IMR-90 (cell line): ENCODE data around the gene THSD8. TPM values are rescaled to one million over a fixed set of nuclear protein-coding genes. Genes with fewer than 3 reads are reported as not detected.

Source experiments
- ATAC-seq: fragments of 200-7000 bp; cut with Tn5 transposase; 2 replicates; pipeline ENCODE4 v1.9.1; 2020; ENCODE audit warnings: low read depth, mild to moderate bottlenecking, moderate library complexity
- BruUV-seq: library from RNA; stranded (reverse); fragments of 400-500 nt; replicated peaks from 2 replicates; lab custom pipeline; 2021; lab: Mats Ljungman, UMichigan
- CTCF ChIA-PET: fragments of 300-600 bp; formaldehyde crosslinking; extraction: SDS; loops from one replicate; lab custom pipeline; 2021; ENCODE audit warnings: antibody characterized with exemption; lab: Yijun Ruan, JAX
- POLR2A ChIA-PET: fragments of 300-600 bp; sonication (Branson Sonifier 250); formaldehyde crosslinking; loops from one replicate; lab custom pipeline; 2022; ENCODE audit warnings: antibody characterized with exemption; ENCODE audit not compliant: unreplicated experiment; lab: Charles Lee
- DNase-seq: peaks from one replicate; pipeline ENCODE4 v3.0.0; 2013
- H2AFZ ChIP-seq: replicated peaks from 2 replicates; pipeline ENCODE3; 2013; ENCODE audit warnings: low read length, mild to moderate bottlenecking; ENCODE audit not compliant: poor library complexity
- H2AK5ac ChIP-seq: 2 replicates; pipeline ENCODE4 v1.6.1; 2013; ENCODE audit warnings: low read depth, low read length, inconsistent platforms
- H2AK9ac ChIP-seq: replicated peaks from 2 replicates; pipeline ENCODE3; 2013; ENCODE audit warnings: mild to moderate bottlenecking, low read depth, low read length, moderate library complexity; ENCODE audit not compliant: poor library complexity
- H2BK120ac ChIP-seq: 2 replicates; pipeline ENCODE4 v1.6.1; 2013; ENCODE audit warnings: low read depth, low read length, inconsistent platforms
- H2BK15ac ChIP-seq: 3 replicates; pipeline ENCODE4 v1.6.1; 2013; ENCODE audit warnings: low read depth, low read length, inconsistent platforms
- H2BK20ac ChIP-seq: 2 replicates; pipeline ENCODE4 v1.6.1; 2013; ENCODE audit warnings: low read depth, mild to moderate bottlenecking, inconsistent platforms, low read length, moderate library complexity
- H2BK5ac ChIP-seq: 2 replicates; pipeline ENCODE4 v1.6.1; 2013; ENCODE audit warnings: mild to moderate bottlenecking, low read depth, low read length, inconsistent platforms; ENCODE audit not compliant: poor library complexity, severe bottlenecking
- H3K14ac ChIP-seq: replicated peaks from 2 replicates; pipeline ENCODE4 v1.6.1; 2013; ENCODE audit warnings: low read depth, low read length, inconsistent platforms
- H3K18ac ChIP-seq: 2 replicates; pipeline ENCODE4 v1.6.1; 2013; ENCODE audit warnings: low read depth, low read length, control low read depth
- H3K23ac ChIP-seq: 2 replicates; pipeline ENCODE4 v1.6.1; 2013; ENCODE audit warnings: low read depth, low read length, inconsistent platforms
- H3K27ac ChIP-seq: 2 replicates; pipeline ENCODE4 v1.5.1; 2013; ENCODE audit warnings: mild to moderate bottlenecking, control low read depth, low read length; ENCODE audit not compliant: insufficient read depth
- H3K27me3 ChIP-seq: 2 replicates; pipeline ENCODE4 v1.6.1; 2013; ENCODE audit warnings: low read length; ENCODE audit not compliant: control insufficient read depth, insufficient read depth
- H3K36me3 ChIP-seq: 2 replicates; pipeline ENCODE4 v1.6.1; 2013; ENCODE audit warnings: low read length, mixed read lengths; ENCODE audit not compliant: control insufficient read depth, insufficient read depth
- H3K4ac ChIP-seq: 2 replicates; pipeline ENCODE4 v1.6.1; 2013; ENCODE audit warnings: low read depth, low read length, inconsistent platforms
- H3K4me1 ChIP-seq: 2 replicates; pipeline ENCODE4 v1.6.1; 2013; ENCODE audit warnings: low read length, mixed read lengths; ENCODE audit not compliant: control insufficient read depth, insufficient read depth
- H3K4me2 ChIP-seq: 2 replicates; pipeline ENCODE4 v1.6.1; 2013; ENCODE audit warnings: low read depth, mild to moderate bottlenecking, control low read depth, low read length, moderate library complexity
- H3K4me3 ChIP-seq: 2 replicates; pipeline ENCODE4 v1.5.1; 2013; ENCODE audit warnings: low read depth, mild to moderate bottlenecking, control low read depth, low read length, moderate library complexity; ENCODE audit not compliant: insufficient read depth
- H3K56ac ChIP-seq: 2 replicates; pipeline ENCODE4 v1.6.1; 2013; ENCODE audit warnings: low read length, inconsistent platforms; ENCODE audit not compliant: insufficient read depth; ENCODE audit errors: extremely low read depth
- H3K79me1 ChIP-seq, 2 experiments: 2 replicates each; pipeline ENCODE4 v1.6.1; 2013; ENCODE audit warnings: low read length in 2 of 2, inconsistent platforms in 1 of 2, low read depth in 1 of 2
- H3K9ac ChIP-seq: 2 replicates; pipeline ENCODE4 v1.6.1; 2013; ENCODE audit warnings: low read depth, low read length, control low read depth
- H3K9me1 ChIP-seq: 2 replicates; pipeline ENCODE4 v1.6.1; 2013; ENCODE audit warnings: low read length, inconsistent platforms; ENCODE audit not compliant: insufficient read depth
- H3K9me3 ChIP-seq: 2 replicates; pipeline ENCODE4 v1.6.1; 2013; ENCODE audit warnings: low read length; ENCODE audit not compliant: control insufficient read depth, insufficient read depth
- H4K20me1 ChIP-seq: 2 replicates; pipeline ENCODE4 v1.6.1; 2013; ENCODE audit warnings: low read length, inconsistent platforms; ENCODE audit not compliant: insufficient read depth
- H4K5ac ChIP-seq: 2 replicates; pipeline ENCODE4 v1.6.1; 2013; ENCODE audit warnings: mild to moderate bottlenecking, low read depth, low read length, control low read depth
- H4K8ac ChIP-seq, 2 experiments: 2 replicates each; pipeline ENCODE4 v1.6.1; 2013; ENCODE audit warnings: low read depth in 2 of 2, low read length in 2 of 2, control low read depth in 1 of 2, inconsistent platforms in 1 of 2
- H4K91ac ChIP-seq: 2 replicates; pipeline ENCODE4 v1.6.1; 2013; ENCODE audit warnings: low read depth, low read length, inconsistent platforms; ENCODE audit not compliant: insufficient read depth
- CEBPB ChIP-seq: IDR thresholded peaks from 2 replicates; pipeline ENCODE4 v1.6.1; 2012; ENCODE audit warnings: low read depth, low read length, improper control_type of control experiment
- FOS ChIP-seq: fragments of 150-350 bp; IDR thresholded peaks from 2 replicates; pipeline ENCODE4 v1.6.1; 2016; ENCODE audit warnings: low read depth, low read length
- WGBS, 2 experiments: methylation state at CpG; one replicate each; pipeline versions ENCODE4 v1.1.5 to v1.1.7; 2013; ENCODE audit warnings: missing lambda C conversion rate in 2 of 2; ENCODE audit not compliant: insufficient read length in 1 of 2; ENCODE audit errors: extremely low coverage in 2 of 2; 5-methylcytosine and 5-hydroxymethylcytosine counted together
- dilution Hi-C: fragments of 300-500 bp; cut with HindIII; formaldehyde crosslinking; loops from one replicate; pipeline ENCODE4 v1.14.3; 2018; ENCODE audit warnings: low sequenced_read_pairs; ENCODE audit not compliant: unreplicated experiment
- in situ Hi-C: fragments of 300-500 bp; cut with MboI; formaldehyde crosslinking; loops from 3 replicates; pipeline ENCODE4 v1.14.3; 2019; ENCODE audit warnings: low sequenced_read_pairs, inconsistent platforms, mixed read lengths
- intact Hi-C: fragments of 100-400 bp; cut with micrococcal nuclease; formaldehyde crosslinking; loops from 2 replicates; pipeline ENCODE4 v1.10.0; 2022
- polyA plus RNA-seq, 3 experiments: library from polyadenylated mRNA; depleted of rRNA; stranded (reverse); fragments of >200 nt; gene quantifications; 2 replicates each; pipeline ENCODE4 v1.2.3, GENCODE V29; 2012; ENCODE audit warnings: low replicate concordance in 1 of 3
- total RNA-seq: library from RNA; depleted of rRNA; stranded (reverse); fragments of >200 nt; gene quantifications from 2 replicates; pipeline ENCODE4 v1.2.3, GENCODE V29; 2012

Gene THSD8
- total and polyA plus RNA-seq, 2 of the 4 experiments (the other 2 are of a cell fraction): 0.68 TPM; not detected in 1

DNA sequence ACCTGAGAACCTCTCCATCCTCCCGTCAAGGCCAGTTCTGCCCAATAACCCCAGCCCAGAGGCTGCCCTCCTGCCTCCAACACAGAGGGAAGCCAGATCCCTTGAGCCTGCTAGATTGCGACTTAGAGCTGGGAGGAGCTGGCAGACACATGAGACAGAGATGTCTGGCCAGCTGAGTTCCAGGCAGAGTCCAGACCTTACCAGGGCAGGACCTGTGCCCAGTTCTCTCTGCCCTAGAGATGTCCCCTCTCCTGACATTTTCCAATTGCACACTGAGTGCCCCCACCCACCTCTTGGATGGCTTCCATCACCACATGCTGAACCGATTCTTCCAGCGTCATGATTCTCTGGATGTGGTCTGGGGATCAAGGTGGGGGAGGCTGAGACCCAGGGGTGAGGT is 29.5 kb upstream of the THSD8 start:
- H3K4me1 ChIP-seq: 0 out of 2 replicates have a peak, but pooled peaks cover 3% of the 10 kb centered on the region
- no peak for TF ChIP-seq FOS
- TF ChIP-seq CEBPB: no peak
- H3K56ac ChIP-seq: no peak overlapping the region
- H3K4me3 ChIP-seq: no peak overlapping the region
- DNase-seq (no peak), ATAC-seq (no peak)
- no peaks in the 10 kb centered on the region for H4K20me1 ChIP-seq
- no peak overlapping the region for H2BK5ac ChIP-seq
- H3K4me2 ChIP-seq: no peak overlapping the region
- H3K9ac ChIP-seq: no peak overlapping the region
- no peak overlapping the region for H2AFZ ChIP-seq
- no peak overlapping the region for H4K91ac ChIP-seq
- H3K27me3 ChIP-seq: no peaks in the 10 kb centered on the region
- H2BK15ac ChIP-seq: no peak overlapping the region
- ChIA-PET CTCF (interaction anchor here (0.5 to 1.5 kb wide), 2 partner anchors 21 to 192 kb away, joined by 3 to 4 read pairs; no protein-coding TSS in a partner anchor), POLR2A (no interaction called here)
- peaks cover 0 to 9% of the 10 kb centered on the region in 2 experiments; a peak in 3 of 4 replicates for H3K79me1 ChIP-seq
- no peak overlapping the region for H2AK9ac ChIP-seq
- no peak overlapping the region for H2BK20ac ChIP-seq
- no TSS peak for BruUV-seq
- H3K27ac ChIP-seq: no peak overlapping the region
- no peaks in the 10 kb centered on the region; the same call in 1 of the 2 replicates for H3K36me3 ChIP-seq
- no peak overlapping the region for H3K14ac ChIP-seq
- H3K23ac ChIP-seq: no peak overlapping the region
- no peak overlapping the region for H2AK5ac ChIP-seq
- 100% methylated on average over 2 of the region's 4 CpGs; no CpG with 5 or more reads in 1 of the 2 experiments for WGBS, 2 experiments
- H4K8ac ChIP-seq: no peak overlapping the region
- no peak overlapping the region for H3K18ac ChIP-seq
- intact Hi-C loops (no loop called here), dilution Hi-C loops (no loop called here), in situ Hi-C loops (loop anchor here (5.0 kb wide), 1 partner anchor 65 kb away; the partner anchor contains the start of gene MAST1)
- H3K4ac ChIP-seq: no peak overlapping the region
- H2BK120ac ChIP-seq: no peak overlapping the region
- H3K9me1 ChIP-seq: peaks cover 7% of the 10 kb centered on the region
- H3K9me3 ChIP-seq: no peaks in the 10 kb centered on the region
- no peak overlapping the region for H4K5ac ChIP-seq
